ENCODE results near the gene GMCL1.
"Not testable (repeated sequence)": the region's sequence is repeated elsewhere in the genome, so short reads cannot be mapped to it uniquely, and the experiment has no call there.

Gene GMCL1

GRCh38 chr2:69863298-69863697 is 33.8 kb downstream of the GMCL1 start:
- no peak for DNase-seq

- no peak for DNase-seq
Observed at GRCh38 chr2:69888451-69888850, 59.0 kb downstream of the GMCL1 start.

GRCh38 chr2:69889302-69889701 is 59.8 kb downstream of the GMCL1 start:
- no peak for DNase-seq

GRCh38 chr2:69890881-69891280 is 61.4 kb downstream of the GMCL1 start:
- no peak for DNase-seq

- not testable (repeated sequence) for DNase-seq
Observed at GRCh38 chr2:69892838-69893424, 63.5 kb downstream of the GMCL1 start.

- peak; percentile 60 for DNase-seq
Observed at GRCh38 chr2:69893684-69894551, 64.5 kb downstream of the GMCL1 start, which contains the start of gene SNRNP27. SNRNP27 (plus strand) TSS chr2:69893956; CDS start chr2:69893985, 29 bp downstream.

- not testable (repeated sequence) for DNase-seq
Observed at GRCh38 chr2:69894737-69895136, 65.3 kb downstream of the GMCL1 start.

GRCh38 chr2:69902213-69902922 is 72.9 kb downstream of the GMCL1 start:
- no peak for DNase-seq

- no peak for DNase-seq
Observed at GRCh38 chr2:69907216-69907615, 77.8 kb downstream of the GMCL1 start.

- DNase-seq = peak; percentile 55
Observed at GRCh38 chr2:69911985-69912563, 82.6 kb downstream of the GMCL1 start.

GRCh38 chr2:69914164-69914949 is 84.9 kb downstream of the GMCL1 start:
- peak; percentile 98 for DNase-seq

- no peak for DNase-seq
Observed at GRCh38 chr2:69914950-69915945, 85.8 kb downstream of the GMCL1 start, which contains the start of gene MXD1. MXD1 (plus strand) TSS chr2:69915109; CDS start chr2:69915331, 222 bp downstream.

- no peak for DNase-seq
Observed at GRCh38 chr2:69916106-69916505, 86.6 kb downstream of the GMCL1 start.

- DNase-seq = no peak
Observed at GRCh38 chr2:69917852-69918251, 88.4 kb downstream of the GMCL1 start.

- DNase-seq = no peak
Observed at GRCh38 chr2:69918401-69918800, 88.9 kb downstream of the GMCL1 start.

GRCh38 chr2:69923116-69923515 is 93.7 kb downstream of the GMCL1 start:
- DNase-seq = no peak

- DNase-seq = no peak
Observed at GRCh38 chr2:69926849-69927515, 97.5 kb downstream of the GMCL1 start.

Data from NCI-H2029 treated with DMSO at 0.1 percent for 48 hours (cell line).